CD4-positive, alpha-beta memory T cell (primary cell): ENCODE measurements around the gene SH3BP5L. TPM values are rescaled to one million over a fixed set of nuclear protein-coding genes. Genes with fewer than 3 reads are reported as not detected.

Source experiments
- CTCF ChIA-PET: fragments of 350-600 bp; sonication (Branson Sonifier 250); formaldehyde crosslinking; loops from one replicate; lab custom pipeline; 2021; ENCODE audit warnings: inconsistent platforms; ENCODE audit not compliant: partially characterized antibody; lab: Charles Lee
- POLR2A ChIA-PET: fragments of 350-600 bp; sonication (Branson Sonifier 250); formaldehyde crosslinking; loops from one replicate; lab custom pipeline; 2021; ENCODE audit not compliant: partially characterized antibody; lab: Charles Lee
- DNase-seq, 5 donors: peaks; one replicate each; pipeline versions ENCODE4 v3.0.0 to v3.0.0-alpha.2; 2020 to 2022; ENCODE audit warnings: mixed read lengths in 1 of 5
- H3K27ac ChIP-seq: one replicate; pipeline ENCODE4 v1.7.0; 2013; ENCODE audit warnings: low read depth, low read length
- H3K27me3 ChIP-seq: 2 replicates; pipeline ENCODE4 v1.7.0; 2013; ENCODE audit warnings: mild to moderate bottlenecking, low read length, moderate library complexity; ENCODE audit not compliant: insufficient read depth
- H3K36me3 ChIP-seq: 2 replicates; pipeline ENCODE4 v1.7.0; 2013; ENCODE audit warnings: mild to moderate bottlenecking, low read length, moderate library complexity; ENCODE audit not compliant: insufficient read depth
- H3K4me1 ChIP-seq: 2 replicates; pipeline ENCODE4 v1.7.0; 2013; ENCODE audit warnings: mild to moderate bottlenecking, low read length, moderate library complexity; ENCODE audit not compliant: insufficient read depth
- H3K4me3 ChIP-seq, 2 donors: one replicate each; pipeline ENCODE4 v1.7.0; 2013; ENCODE audit warnings: low read length in 2 of 2, mild to moderate bottlenecking in 1 of 2
- H3K9me3 ChIP-seq, 2 donors: one replicate each; pipeline ENCODE4 v1.7.0; 2013; ENCODE audit warnings: low read length in 2 of 2, control low read depth in 1 of 2; ENCODE audit not compliant: control insufficient read depth in 1 of 2
- H3K27ac Mint-ChIP-seq, 7 donors: one replicate each; pipeline ENCODE4 v1.8.0; 2020 to 2021; ENCODE audit warnings: mixed read lengths in 7 of 7, mild to moderate bottlenecking in 6 of 7, inconsistent platforms in 3 of 7, moderate library complexity in 3 of 7
- H3K27me3 Mint-ChIP-seq, 2 donors: one replicate each; pipeline ENCODE4 v1.8.0; 2020 to 2021; ENCODE audit warnings: mixed read lengths in 2 of 2
- H3K36me3 Mint-ChIP-seq, 2 donors: one replicate each; pipeline ENCODE4 v1.8.0; 2020 to 2021; ENCODE audit warnings: mixed read lengths in 2 of 2, inconsistent platforms in 1 of 2, mild to moderate bottlenecking in 1 of 2
- H3K4me1 Mint-ChIP-seq, 4 donors: one replicate each; pipeline ENCODE4 v1.8.0; 2020 to 2021; ENCODE audit warnings: mixed read lengths in 4 of 4, mild to moderate bottlenecking in 1 of 4
- H3K4me3 Mint-ChIP-seq, 8 donors: one replicate each; pipeline ENCODE4 v1.8.0; 2020 to 2021; ENCODE audit warnings: mixed read lengths in 8 of 8, mild to moderate bottlenecking in 7 of 8, moderate library complexity in 6 of 8, inconsistent platforms in 3 of 8
- H3K9me3 Mint-ChIP-seq, 8 donors: one replicate each; pipeline ENCODE4 v1.8.0; 2020 to 2021; ENCODE audit warnings: mixed read lengths in 8 of 8, mild to moderate bottlenecking in 5 of 8, inconsistent platforms in 3 of 8, moderate library complexity in 1 of 8
- intact Hi-C: fragments of 100-400 bp; cut with micrococcal nuclease; formaldehyde crosslinking; loops from one replicate; pipeline ENCODE4 v1.15.1; 2023
- polyA plus RNA-seq, 2 donors: library from polyadenylated mRNA; unstranded; fragments of 300-500 nt; fragmentation: Illumina TruSeq; gene quantifications; one replicate each; pipeline ENCODE4 v1.2.3, GENCODE V29; 2021
- total RNA-seq, 2 experiments: library from RNA; stranded (reverse); gene quantifications; one replicate each; pipeline ENCODE4 v1.2.3, GENCODE V29; 2021

The SH3BP5L gene
- total and polyA plus RNA-seq, 4 experiments from 2014 or later: 0.77 to 43.4 (median 22.7) TPM

GRCh38 chr1:248858096-248858890 lies 32.6 kb upstream of the SH3BP5L start:
- peaks cover 59% of the 10 kb centered on the region for H3K4me1 ChIP-seq
- no peaks in the 10 kb centered on the region for H3K9me3 ChIP-seq
- Mint-ChIP-seq H3K27ac (peak overlapping the region; percentile 88 to 98 (median 97)), H3K27me3 (no peaks in the 10 kb centered on the region), H3K4me3 (peak overlapping the region; percentile 84 to 93 (median 89)), H3K36me3 (peaks cover 5 to 6% of the 10 kb centered on the region in 2 donors), H3K4me1 (peaks cover 37 to 57% (median 41%) of the 10 kb centered on the region in 4 donors), H3K9me3 (peaks cover 0 to 1% (median 0%) of the 10 kb centered on the region in 8 donors)
- H3K27me3 ChIP-seq: no peaks in the 10 kb centered on the region
- DNase-seq: peak in 1 of 5 donors; percentile 20
- intact Hi-C loops: no loop called here
- peak overlapping the region; percentile 66 for H3K4me3 ChIP-seq
- peak overlapping the region; percentile 58 for H3K27ac ChIP-seq
- POLR2A ChIA-PET: interaction anchor here (1.0 to 9.6 kb wide), 6 partner anchors 11 to 48 kb away, joined by 4 to 210 read pairs (median 38); partner anchors contain the start of genes PGBD2, SH3BP5L and ZNF672
- no peaks in the 10 kb centered on the region for H3K36me3 ChIP-seq
- CTCF ChIA-PET: interaction anchor here (0.7 to 3.3 kb wide), 10 partner anchors 11 to 55 kb away, joined by 3 to 54 read pairs (median 6); partner anchors contain the start of genes SH3BP5L and ZNF672

GRCh38 chr1:248857749-248858095 lies 32.0 kb upstream of the SH3BP5L start:
- Mint-ChIP-seq H3K27ac (peak overlapping the region in 6 of 7 donors; percentile 64 to 98 (median 97)), H3K27me3 (no peaks in the 10 kb centered on the region), H3K4me3 (peak overlapping the region; percentile 84 to 93 (median 89)), H3K4me1 (peaks cover 34 to 52% (median 38%) of the 10 kb centered on the region in 4 donors), H3K36me3 (peaks cover 5 to 6% of the 10 kb centered on the region in 2 donors), H3K9me3 (no peaks in the 10 kb centered on the region)
- no peak for DNase-seq
- ChIA-PET POLR2A (interaction anchor here (1.0 to 9.6 kb wide), 5 partner anchors 11 to 48 kb away, joined by 4 to 210 read pairs (median 60); partner anchors contain the start of genes PGBD2, SH3BP5L and ZNF672), CTCF (interaction anchor here (0.7 to 3.3 kb wide), 7 partner anchors 15 to 56 kb away, joined by 3 to 54 read pairs (median 5); partner anchors contain the start of genes SH3BP5L and ZNF672)
- Histone ChIP-seq H3K36me3 (no peaks in the 10 kb centered on the region), H3K27ac (peak overlapping the region; percentile 58), H3K9me3 (no peaks in the 10 kb centered on the region), H3K4me3 (peak overlapping the region; percentile 66), H3K4me1 (peaks cover 54% of the 10 kb centered on the region), H3K27me3 (no peaks in the 10 kb centered on the region)
- intact Hi-C loops: no loop called here

- no peaks in the 10 kb centered on the region for H3K9me3 Mint-ChIP-seq
- Histone ChIP-seq H3K4me1 (peaks cover 49% of the 10 kb centered on the region), H3K27me3 (no peaks in the 10 kb centered on the region), H3K36me3 (no peaks in the 10 kb centered on the region), H3K4me3 (peak overlapping the region in 1 of 2 donors; percentile 66), H3K27ac (no peak overlapping the region), H3K9me3 (no peaks in the 10 kb centered on the region)
- H3K27ac Mint-ChIP-seq: peak overlapping the region in 5 of 7 donors; percentile 48 to 97 (median 88)
- peaks cover 28 to 47% (median 34%) of the 10 kb centered on the region in 4 donors for H3K4me1 Mint-ChIP-seq
- CTCF ChIA-PET: interaction anchor here (1.9 kb wide), 1 partner anchor 15 kb away, joined by 6 read pairs; no protein-coding TSS in a partner anchor
- no peak for DNase-seq
- intact Hi-C loops: no loop called here
- peaks cover 5 to 6% of the 10 kb centered on the region in 2 donors for H3K36me3 Mint-ChIP-seq
- H3K4me3 Mint-ChIP-seq: peak overlapping the region in 6 of 8 donors; percentile 58 to 93 (median 90)
- POLR2A ChIA-PET: interaction anchor here (9.6 kb wide), 1 partner anchor 17 kb away, joined by 210 read pairs; the partner anchor contains the start of gene ZNF672
- H3K27me3 Mint-ChIP-seq: no peaks in the 10 kb centered on the region
Measured at GRCh38 chr1:248857201-248857600, 31.5 kb upstream of the SH3BP5L start.

GRCh38 chr1:248856176-248856575 lies 30.5 kb upstream of the SH3BP5L start:
- H3K9me3 ChIP-seq: no peaks in the 10 kb centered on the region
- H3K36me3 Mint-ChIP-seq: peaks cover 5 to 7% of the 10 kb centered on the region in 2 donors
- H3K27me3 ChIP-seq: no peaks in the 10 kb centered on the region
- peaks cover 45% of the 10 kb centered on the region for H3K4me1 ChIP-seq
- no peaks in the 10 kb centered on the region for H3K9me3 Mint-ChIP-seq
- H3K4me1 Mint-ChIP-seq: peaks cover 27 to 40% (median 34%) of the 10 kb centered on the region in 4 donors
- no peak overlapping the region for H3K4me3 ChIP-seq
- ChIA-PET CTCF (interaction anchor here (1.0 to 1.9 kb wide), 2 partner anchors 14 to 17 kb away, joined by 3 to 6 read pairs; no protein-coding TSS in a partner anchor), POLR2A (interaction anchor here (9.6 kb wide), 1 partner anchor 16 kb away, joined by 210 read pairs; the partner anchor contains the start of gene ZNF672)
- H3K4me3 Mint-ChIP-seq: no peak overlapping the region
- DNase-seq: no peak
- no peaks in the 10 kb centered on the region for H3K36me3 ChIP-seq
- peak overlapping the region in 6 of 7 donors; percentile 53 to 88 (median 76) for H3K27ac Mint-ChIP-seq
- intact Hi-C loops: no loop called here
- no peaks in the 10 kb centered on the region for H3K27me3 Mint-ChIP-seq
- no peak overlapping the region for H3K27ac ChIP-seq

GRCh38 chr1:248855580-248855979 lies 29.9 kb upstream of the SH3BP5L start:
- no peaks in the 10 kb centered on the region for H3K36me3 ChIP-seq
- Mint-ChIP-seq H3K27ac (peak overlapping the region in 2 of 7 donors; percentile 59 to 78), H3K27me3 (no peaks in the 10 kb centered on the region), H3K9me3 (no peaks in the 10 kb centered on the region), H3K4me1 (peaks cover 27 to 37% (median 33%) of the 10 kb centered on the region in 4 donors), H3K4me3 (no peak overlapping the region), H3K36me3 (peaks cover 5 to 8% of the 10 kb centered on the region in 2 donors)
- H3K4me1 ChIP-seq: peaks cover 45% of the 10 kb centered on the region
- intact Hi-C loops: no loop called here
- POLR2A ChIA-PET: interaction anchor here (1.1 to 9.6 kb wide), 2 partner anchors 16 to 30 kb away, joined by 3 to 210 read pairs; partner anchors contain the start of genes SH3BP5L and ZNF672
- no peak for DNase-seq
- no peaks in the 10 kb centered on the region for H3K27me3 ChIP-seq
- CTCF ChIA-PET: interaction anchor here (1.0 to 1.9 kb wide), 2 partner anchors 14 to 16 kb away, joined by 3 to 6 read pairs; no protein-coding TSS in a partner anchor
- no peak overlapping the region for H3K27ac ChIP-seq
- no peak overlapping the region for H3K4me3 ChIP-seq
- H3K9me3 ChIP-seq: no peaks in the 10 kb centered on the region

GRCh38 chr1:248853663-248854375 lies 28.1 kb upstream of the SH3BP5L start:
- Histone ChIP-seq H3K4me1 (peaks cover 38% of the 10 kb centered on the region), H3K27me3 (no peaks in the 10 kb centered on the region), H3K36me3 (peaks cover 15% of the 10 kb centered on the region), H3K9me3 (no peaks in the 10 kb centered on the region), H3K4me3 (no peak overlapping the region), H3K27ac (peak overlapping the region; percentile 0)
- Mint-ChIP-seq H3K36me3 (peaks cover 15 to 22% of the 10 kb centered on the region in 2 donors), H3K9me3 (no peaks in the 10 kb centered on the region), H3K27me3 (no peaks in the 10 kb centered on the region), H3K4me3 (peak overlapping the region in 3 of 8 donors; percentile 33 to 62 (median 48)), H3K4me1 (peaks cover 14 to 28% (median 22%) of the 10 kb centered on the region in 4 donors), H3K27ac (peak overlapping the region in 3 of 7 donors; percentile 78 to 85 (median 82))
- peak in 4 of 5 donors; percentile 15 to 56 (median 28) for DNase-seq
- POLR2A ChIA-PET: no interaction called here
- CTCF ChIA-PET: interaction anchor here (1.2 kb wide), 1 partner anchor 52 kb away, joined by 3 read pairs; the partner anchor contains the start of gene PGBD2
- intact Hi-C loops: no loop called here
